ENCODE data around the gene PSMB5.
A peak's percentile ranks its signal among the peaks of the same experiment; 100 is the strongest.

PSMB5 gene

GRCh38 chr14:23058654-23059504 lies 24.2 kb upstream of the PSMB5 start:
- DNase-seq (ENCODE audit: low spot score) (no peak), FAIRE-seq (no peak)

GRCh38 chr14:23057757-23058653 lies 23.3 kb upstream of the PSMB5 start:
- no peak for FAIRE-seq
- DNase-seq (ENCODE audit: low spot score) = peak; percentile 51

GRCh38 chr14:23056956-23057756 lies 22.5 kb upstream of the PSMB5 start, which contains the start of gene CDH24:
CDH24 (minus strand) TSS chr14:23057520; CDS start chr14:23055733, 1,787 bp downstream.
- DNase-seq (ENCODE audit: low spot score) (peak; percentile 31), FAIRE-seq (no peak)

GRCh38 chr14:23056145-23056955 lies 21.6 kb upstream of the PSMB5 start:
- FAIRE-seq (no peak), DNase-seq (ENCODE audit: low spot score) (peak; percentile 59)

DNA sequence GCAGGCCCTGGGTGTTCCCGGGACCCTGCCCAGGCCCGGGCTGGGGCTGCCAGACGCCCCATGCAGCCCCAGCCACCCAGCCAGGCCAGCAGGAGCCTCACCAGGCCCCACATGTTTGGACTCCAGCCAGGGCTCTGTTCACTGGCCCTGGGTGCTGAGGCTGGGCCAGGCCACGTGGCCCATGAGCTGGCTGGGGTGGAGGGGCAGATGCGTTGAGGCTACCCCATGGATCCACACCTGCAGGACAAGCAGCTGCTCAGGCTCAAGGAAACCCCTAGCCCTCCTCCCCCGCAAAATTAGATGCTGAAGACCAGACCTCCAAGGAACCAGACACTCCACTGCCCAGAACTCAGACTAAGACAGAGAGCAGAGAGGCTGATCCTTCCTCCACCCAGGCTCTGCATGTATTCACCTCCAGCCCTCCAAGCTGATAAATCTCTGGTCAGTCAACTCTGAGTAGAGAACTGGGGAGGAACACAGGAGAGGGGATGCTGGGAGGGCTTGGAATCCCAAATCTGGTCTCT lies 21.0 kb upstream of the PSMB5 start:
- DNase-seq (ENCODE audit: low spot score) (no peak), FAIRE-seq (no peak)

DNA sequence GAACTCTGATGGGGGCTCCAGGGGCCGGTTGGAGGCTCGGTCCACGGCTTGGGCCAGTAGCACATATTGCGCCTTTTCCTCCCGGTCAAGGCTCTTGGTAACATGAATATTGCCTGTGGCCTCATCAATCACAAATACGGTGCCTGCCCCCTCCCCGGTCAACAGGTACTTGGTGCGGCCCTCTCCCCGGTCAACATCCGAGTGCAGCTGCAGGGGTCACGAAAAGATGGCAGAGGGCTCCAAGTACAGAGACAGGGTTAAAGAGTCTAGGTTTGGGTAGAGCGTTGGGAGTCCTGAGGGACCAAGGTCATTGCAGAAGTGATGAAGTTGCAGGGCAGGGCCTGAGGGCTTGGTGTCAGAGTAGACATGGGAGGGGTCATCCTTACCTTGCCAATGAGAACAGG lies 20.4 kb upstream of the PSMB5 start:
- FAIRE-seq (no peak), DNase-seq (ENCODE audit: low spot score) (no peak)

GRCh38 chr14:23054000-23054811 lies 19.5 kb upstream of the PSMB5 start:
- DNase-seq (ENCODE audit: low spot score) (no peak), FAIRE-seq (no peak)

- FAIRE-seq (no peak), DNase-seq (ENCODE audit: low spot score) (no peak)
Measured at GRCh38 chr14:23053426-23053825, 18.7 kb upstream of the PSMB5 start.

GRCh38 chr14:23052671-23053070 lies 18.0 kb upstream of the PSMB5 start:
- FAIRE-seq (no peak), DNase-seq (ENCODE audit: low spot score) (no peak)

- DNase-seq (ENCODE audit: low spot score) = no peak
- no peak for FAIRE-seq
Measured at GRCh38 chr14:23052182-23052623, 17.5 kb upstream of the PSMB5 start.

DNA sequence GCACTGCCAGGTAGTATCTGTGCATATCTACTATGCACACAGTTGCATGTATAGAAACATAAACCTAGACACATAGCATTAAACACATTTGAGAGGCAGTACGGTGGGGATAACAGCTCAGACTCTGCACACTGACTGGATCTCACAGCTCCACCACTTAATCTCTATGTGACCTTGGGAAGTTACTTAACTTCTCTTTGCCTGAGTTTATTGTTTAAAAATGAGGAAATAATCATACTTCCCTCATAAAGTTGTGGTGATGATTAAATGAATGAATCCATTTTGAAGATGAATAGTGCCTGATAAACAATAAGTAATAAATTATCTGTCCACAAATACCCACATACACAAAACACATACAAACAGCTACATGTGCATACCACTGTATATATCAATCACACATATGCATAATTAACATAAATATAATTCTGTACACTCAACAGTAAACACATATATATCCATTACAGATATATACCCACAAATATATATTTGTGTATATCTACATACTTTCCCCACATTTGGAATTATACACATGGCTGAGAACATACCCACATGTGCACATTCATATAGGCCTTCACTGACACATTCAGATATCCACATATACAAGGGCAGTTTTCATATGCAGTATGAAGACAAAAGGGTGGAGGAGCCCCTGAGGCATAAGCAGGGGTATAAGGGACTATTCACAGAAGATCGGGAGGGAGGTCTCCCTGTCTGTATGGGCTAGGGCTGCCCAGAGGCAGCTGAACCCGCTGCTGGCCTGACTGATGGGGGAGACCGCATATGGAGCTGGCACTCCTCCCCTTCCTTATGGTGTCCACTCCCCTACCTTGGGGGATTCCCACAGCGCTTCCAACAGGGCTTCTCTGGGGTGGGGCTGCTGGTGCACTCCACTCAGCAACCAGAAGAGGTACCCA lies 16.7 kb upstream of the PSMB5 start:
- FAIRE-seq (no peak), DNase-seq (ENCODE audit: low spot score) (no peak)

- DNase-seq (ENCODE audit: low spot score) (no peak), FAIRE-seq (no peak)
Measured at GRCh38 chr14:23049011-23049410, 14.3 kb upstream of the PSMB5 start.

GRCh38 chr14:23047751-23048693 lies 13.3 kb upstream of the PSMB5 start:
- no peak for DNase-seq (ENCODE audit: low spot score)
- FAIRE-seq = no peak

GRCh38 chr14:23047034-23047634 lies 12.4 kb upstream of the PSMB5 start:
- DNase-seq (ENCODE audit: low spot score) = no peak

DNA sequence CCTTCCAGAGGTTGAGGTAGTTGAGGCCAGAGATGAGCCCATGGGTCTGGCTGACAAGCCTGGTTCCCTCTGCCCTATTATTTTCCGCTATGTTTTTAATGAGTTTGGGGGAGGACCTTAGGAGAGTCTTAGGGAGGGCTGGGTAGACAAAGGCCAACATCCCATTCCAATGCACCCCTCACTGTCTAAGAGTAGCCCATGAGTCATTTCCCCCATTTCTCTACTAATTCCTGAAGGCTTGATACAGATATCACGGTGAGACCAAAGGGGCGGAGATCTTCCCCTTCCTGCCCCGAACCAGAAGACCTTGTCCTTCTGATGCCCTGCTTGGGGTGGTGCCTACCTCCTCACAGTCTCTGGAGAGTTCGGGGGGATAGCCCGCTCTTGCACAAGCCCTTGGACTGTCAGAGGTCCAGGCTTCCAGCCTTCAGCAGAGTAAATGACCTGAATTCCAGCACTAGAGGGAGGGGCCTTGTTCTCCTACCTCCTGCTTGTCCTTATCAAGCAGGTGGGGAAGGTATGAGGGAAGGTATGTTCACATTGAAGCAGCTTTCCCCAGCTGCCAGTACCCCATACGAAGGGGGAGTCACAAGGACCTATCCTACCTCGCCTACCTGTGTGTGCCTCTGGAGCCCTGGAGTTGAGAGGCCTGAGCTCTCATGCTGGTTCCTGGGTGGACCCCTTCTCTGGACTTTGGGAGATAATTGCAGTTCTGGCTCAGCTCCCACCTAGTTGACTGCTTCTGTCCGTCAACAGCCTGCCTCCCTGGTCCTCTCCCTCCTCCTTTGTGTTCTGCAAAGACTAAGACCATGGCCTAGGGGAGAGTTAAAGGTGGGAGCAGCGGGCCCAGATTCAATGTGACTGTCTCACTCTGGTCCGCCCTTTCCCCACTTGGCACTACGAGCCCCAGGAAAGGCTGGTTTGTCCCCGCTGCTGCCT lies 11.0 kb upstream of the PSMB5 start:
- FAIRE-seq = no peak

More at GRCh38 chr14:23047034-23047634, 12.4 kb upstream of the PSMB5 start:
- no peak for FAIRE-seq

GRCh38 chr14:23044840-23045239 lies 10.1 kb upstream of the PSMB5 start:
- FAIRE-seq = no peak
- no peak for DNase-seq (ENCODE audit: low spot score)

More for the DNA sequence above, 11.0 kb upstream of the PSMB5 start:
- no peak for DNase-seq (ENCODE audit: low spot score)
